Fibroblast of lung (primary cell): ENCODE measurements around the gene TBC1D14. TPM values are rescaled to one million over a fixed set of nuclear protein-coding genes. Genes with fewer than 3 reads are reported as not detected.
"Not testable (repeated sequence)": the region's sequence is repeated elsewhere in the genome, so short reads cannot be mapped to it uniquely, and the experiment has no call there.

Experiments used
- DNase-seq, 2 donors: peaks; one replicate each; pipeline versions ENCODE4 v3.0.0 to v3.0.0-alpha.2; 2010; ENCODE audit warnings: low read depth in 2 of 2
- H2AFZ ChIP-seq: 2 replicates; pipeline ENCODE4 v1.5.1; 2012; ENCODE audit warnings: low read length, control low read depth, inconsistent platforms
- H3K27ac ChIP-seq: 2 replicates; pipeline ENCODE4 v1.5.1; 2011; ENCODE audit warnings: low read length, control low read depth; ENCODE audit not compliant: insufficient read depth
- H3K27me3 ChIP-seq: 2 replicates; pipeline ENCODE4 v1.5.1; 2011; ENCODE audit warnings: mild to moderate bottlenecking, low read length; ENCODE audit not compliant: control insufficient read depth, insufficient read depth
- H3K36me3 ChIP-seq: 2 replicates; pipeline ENCODE4 v1.5.1; 2011; ENCODE audit warnings: low read length; ENCODE audit not compliant: control insufficient read depth, insufficient read depth
- H3K4me1 ChIP-seq: 2 replicates; pipeline ENCODE4 v1.5.1; 2011; ENCODE audit warnings: low read length; ENCODE audit not compliant: control insufficient read depth, insufficient read depth; ENCODE audit errors: extremely low read depth
- H3K4me2 ChIP-seq: 2 replicates; pipeline ENCODE4 v1.5.1; 2011; ENCODE audit warnings: low read length, control low read depth; ENCODE audit not compliant: insufficient read depth; ENCODE audit errors: extremely low read depth
- H3K4me3 ChIP-seq, 4 experiments: fragments of 200-600 bp in 1 of 4; sonication (generic) in 1 of 4; replicated peaks in 1 of 4; 2 replicates each; pipeline ENCODE4 v1.5.1; 2011 to 2016; ENCODE audit warnings: low read length in 4 of 4, low read depth in 3 of 4, mild to moderate bottlenecking in 3 of 4, control low read depth in 2 of 4, inconsistent platforms in 1 of 4, mixed read lengths in 1 of 4; ENCODE audit not compliant: insufficient read depth in 1 of 4; ENCODE audit errors: control extremely low read depth in 1 of 4
- H3K79me2 ChIP-seq: 2 replicates; pipeline ENCODE4 v1.5.1; 2012; ENCODE audit warnings: mild to moderate bottlenecking, low read length, inconsistent platforms; ENCODE audit not compliant: control insufficient read depth, insufficient read depth
- H3K9ac ChIP-seq: 2 replicates; pipeline ENCODE4 v1.5.1; 2011; ENCODE audit warnings: mild to moderate bottlenecking, low read length, control low read depth; ENCODE audit not compliant: insufficient read depth
- H3K9me3 ChIP-seq: 2 replicates; pipeline ENCODE4 v1.5.1; 2012; ENCODE audit warnings: low read depth, low read length; ENCODE audit not compliant: control insufficient read depth, insufficient read depth
- H4K20me1 ChIP-seq: 2 replicates; pipeline ENCODE4 v1.5.1; 2011; ENCODE audit warnings: low read length; ENCODE audit not compliant: control insufficient read depth, insufficient read depth; ENCODE audit errors: extremely low read depth
- CTCF ChIP-seq, 2 donors: IDR thresholded peaks in 1 of 2; conservative IDR thresholded peaks in 1 of 2; 1 replicate in 1 of 2; 2 replicates in 1 of 2; pipeline ENCODE4 v1.5.1; 2011 to 2012; ENCODE audit warnings: low read length in 2 of 2, control low read depth in 1 of 2, inconsistent platforms in 1 of 2, low read depth in 1 of 2, mild to moderate bottlenecking in 1 of 2
- EZH2 ChIP-seq: IDR thresholded peaks from 2 replicates; pipeline ENCODE4 v1.5.1; 2012; ENCODE audit warnings: low read length, control low read depth, mild to moderate bottlenecking; ENCODE audit errors: missing control alignments
- polyA plus RNA-seq, 2 donors: library from polyadenylated mRNA; depleted of rRNA in 1 of 2; stranded (reverse) in 1 of 2; unstranded in 1 of 2; fragments of >200 nt; gene quantifications; 2 replicates each; pipeline ENCODE4 v1.2.1, GENCODE V29; 2011 to 2012; ENCODE audit warnings: missing spikeins in 1 of 2
- total RNA-seq: library from RNA; depleted of rRNA; stranded (reverse); fragments of >200 nt; gene quantifications from 2 replicates; pipeline ENCODE4 v1.2.1, GENCODE V29; 2014

The TBC1D14 gene
- total and polyA plus RNA-seq, 2 donors (not counting 1 experiment from before 2014, with no cell fraction given), result 26.9 to 37.7 TPM

- Histone ChIP-seq H3K4me1 (peaks cover 23% of the 10 kb centered on the region), H3K4me3 (no peak overlapping the region), H3K4me2 (no peak overlapping the region), H4K20me1 (no peaks in the 10 kb centered on the region), H3K9me3 (no peaks in the 10 kb centered on the region), H3K27ac (no peak overlapping the region), H3K9ac (no peak overlapping the region), H3K36me3 (no peaks in the 10 kb centered on the region), H3K27me3 (no peaks in the 10 kb centered on the region), H2AFZ (no peak overlapping the region), H3K79me2 (no peaks in the 10 kb centered on the region)
- TF ChIP-seq CTCF (conservative IDR thresholded peaks at IDR 0.05 in 1 of 2, IDR thresholded peaks at IDR 0.05 in 1 of 2; ENCODE audit: low read depth in 1 of 2, low read length in 2 of 2) (no peak), EZH2 (no peak)
- no peak for DNase-seq
These were observed 19.8 kb upstream of the TBC1D14 start for GRCh38 chr4:6889736-6890324.

GRCh38 chr4:6890358-6890757, 19.3 kb upstream of the TBC1D14 start:
- TF ChIP-seq EZH2, result no peak
- no peak for TF ChIP-seq CTCF (conservative IDR thresholded peaks at IDR 0.05 in 1 of 2, IDR thresholded peaks at IDR 0.05 in 1 of 2; ENCODE audit: low read depth in 1 of 2, low read length in 2 of 2)
- DNase-seq, result no peak
- H3K27me3 ChIP-seq, result no peaks in the 10 kb centered on the region
- no peaks in the 10 kb centered on the region for H3K79me2 ChIP-seq
- H3K36me3 ChIP-seq, result no peaks in the 10 kb centered on the region
- H2AFZ ChIP-seq, result no peak overlapping the region
- no peaks in the 10 kb centered on the region for H3K9me3 ChIP-seq
- H4K20me1 ChIP-seq, result no peaks in the 10 kb centered on the region
- peaks cover 23% of the 10 kb centered on the region for H3K4me1 ChIP-seq
- H3K4me3 ChIP-seq, result no peak overlapping the region
- no peak overlapping the region for H3K27ac ChIP-seq
- no peak overlapping the region for H3K9ac ChIP-seq
- H3K4me2 ChIP-seq, result no peak overlapping the region

- not testable (repeated sequence) for DNase-seq
These were observed 18.7 kb upstream of the TBC1D14 start for GRCh38 chr4:6890971-6891370.

More at GRCh38 chr4:6890971-6891370, 18.7 kb upstream of the TBC1D14 start:
- H2AFZ ChIP-seq, H3K4me2 ChIP-seq, H3K4me3 ChIP-seq, H3K27ac ChIP-seq, H3K79me2 ChIP-seq, H3K27me3 ChIP-seq, H3K9me3 ChIP-seq, H4K20me1 ChIP-seq, H3K36me3 ChIP-seq, H3K9ac ChIP-seq: not testable (repeated sequence)
- peaks cover 19% of the 10 kb centered on the region for H3K4me1 ChIP-seq
